CMK (cell line): Measurements from ENCODE around the gene NOXO1.

ENCODE experiments used
- DNase-seq: peaks from one replicate; pipeline ENCODE4 v3.0.0-alpha.2; 2010; ENCODE audit warnings: low read depth

The NOXO1 gene

GRCh38 chr16:1979271-1980029 is 1.8 kb downstream of the NOXO1 start:
- no peak for DNase-seq

GRCh38 chr16:1978476-1979120 is 2.7 kb downstream of the NOXO1 start:
- no peak for DNase-seq

GRCh38 chr16:1977875-1978268 is 3.4 kb downstream of the NOXO1 start:
- DNase-seq: no peak

- no peak for DNase-seq
Observed at GRCh38 chr16:1976951-1977874, 4.1 kb downstream of the NOXO1 start.

- DNase-seq: no peak
Observed at GRCh38 chr16:1976216-1976520, 5.1 kb downstream of the NOXO1 start.

GRCh38 chr16:1975432-1976215 is 5.6 kb downstream of the NOXO1 start:
- no peak for DNase-seq

GRCh38 chr16:1974157-1975070 is 6.9 kb downstream of the NOXO1 start:
- no peak for DNase-seq

- DNase-seq: no peak
Observed at GRCh38 chr16:1973461-1974156, 7.7 kb downstream of the NOXO1 start.

- DNase-seq: no peak
Observed at GRCh38 chr16:1972490-1972877, 8.8 kb downstream of the NOXO1 start.

- peak; percentile 87 for DNase-seq
Observed at GRCh38 chr16:1971796-1972489, 9.3 kb downstream of the NOXO1 start, which contains the start of gene TBL3. TBL3 (plus strand) TSS chr16:1972053; CDS start chr16:1972165, 112 bp downstream.

- DNase-seq: no peak
Observed at GRCh38 chr16:1968146-1968953, 12.9 kb downstream of the NOXO1 start.

- no peak for DNase-seq
Observed at GRCh38 chr16:1966460-1966859, 14.8 kb downstream of the NOXO1 start, which contains the start of gene RNF151. RNF151 (plus strand) TSS chr16:1966856; CDS start chr16:1966882, 26 bp downstream.

GRCh38 chr16:1965396-1966001 is 15.8 kb downstream of the NOXO1 start:
- no peak for DNase-seq

- peak; percentile 95 for DNase-seq
Observed at GRCh38 chr16:1964506-1965395, 16.5 kb downstream of the NOXO1 start, which contains the start of gene RPS2. RPS2 (minus strand) TSS chr16:1964826; CDS start chr16:1964625, 201 bp downstream.

- no peak for DNase-seq
Observed at GRCh38 chr16:1963806-1964505, 17.3 kb downstream of the NOXO1 start.
